HepG2 (cell line): Measurements from ENCODE around the gene LYPLA2. TPM values are rescaled to one million over a fixed set of nuclear protein-coding genes. Genes with fewer than 3 reads are reported as not detected.

ENCODE experiments used
- ARNT ChIP-seq: fragments of 450-650 bp; IDR thresholded peaks from 2 replicates; pipeline ENCODE4 v1.6.1; 2017
- ATF7 ChIP-seq, 2 experiments: fragments of 450-650 bp in 1 of 2; sonication (generic) in 1 of 2; formaldehyde crosslinking in 1 of 2; IDR thresholded peaks; 2 replicates each; pipeline versions ENCODE4 v1.4.0 to v1.6.1; 2016 to 2020; ENCODE audit warnings: antibody characterized with exemption in 1 of 2, mild to moderate bottlenecking in 1 of 2, missing genetic modification reagents in 1 of 2
- ETS1 ChIP-seq: sonication (generic); formaldehyde crosslinking; IDR thresholded peaks from 2 replicates; pipeline ENCODE4 v1.4.0; 2020; ENCODE audit warnings: missing genetic modification reagents
- ETV6 ChIP-seq: sonication (generic); formaldehyde crosslinking; conservative IDR thresholded peaks from 2 replicates; pipeline ENCODE4 v1.4.0; 2020; ENCODE audit warnings: missing genetic modification reagents
- GMEB1 ChIP-seq: sonication (generic); formaldehyde crosslinking; IDR thresholded peaks from 2 replicates; pipeline ENCODE4 v1.5.1; 2020; ENCODE audit warnings: missing genetic modification reagents, mild to moderate bottlenecking, borderline replicate concordance
- KLF11 ChIP-seq: IDR thresholded peaks from 2 replicates; pipeline ENCODE4 v1.6.1; 2016; ENCODE audit warnings: missing compliant biosample characterization
- SNAPC5 ChIP-seq: sonication (generic); formaldehyde crosslinking; IDR thresholded peaks from 2 replicates; pipeline ENCODE4 v1.8.1; 2023; ENCODE audit warnings: mild to moderate bottlenecking, missing genetic modification reagents, borderline replicate concordance
- THAP7 ChIP-seq: sonication (generic); formaldehyde crosslinking; IDR thresholded peaks from 2 replicates; pipeline ENCODE4 v1.8.1; 2023; ENCODE audit warnings: mild to moderate bottlenecking, missing genetic modification reagents
- ZBTB10 ChIP-seq: sonication (generic); formaldehyde crosslinking; IDR thresholded peaks from 2 replicates; pipeline ENCODE4 v1.4.0; 2020; ENCODE audit warnings: missing genetic modification reagents, borderline replicate concordance
- ZFP36L1 ChIP-seq: sonication (generic); formaldehyde crosslinking; IDR thresholded peaks from 2 replicates; pipeline ENCODE4 v1.8.0; 2022; ENCODE audit warnings: mild to moderate bottlenecking, missing genetic modification reagents, moderate library complexity
- ZNF136 ChIP-seq: sonication (generic); formaldehyde crosslinking; IDR thresholded peaks from 2 replicates; pipeline ENCODE4 v1.8.1; 2022; ENCODE audit warnings: low read depth, mild to moderate bottlenecking, moderate library complexity, missing genetic modification reagents
- ZNF24 ChIP-seq: fragments of 450-650 bp; IDR thresholded peaks from 2 replicates; pipeline ENCODE4 v1.6.1; 2017; ENCODE audit warnings: antibody characterized with exemption, mild to moderate bottlenecking
- ZNF33A ChIP-seq: sonication (generic); formaldehyde crosslinking; IDR thresholded peaks from 2 replicates; pipeline ENCODE4 v1.5.1; 2020; ENCODE audit warnings: missing genetic modification reagents, mild to moderate bottlenecking, moderate library complexity, borderline replicate concordance
- ZNF430 ChIP-seq: sonication (generic); formaldehyde crosslinking; IDR thresholded peaks from 2 replicates; pipeline ENCODE4 v1.9.0; 2021; ENCODE audit warnings: mild to moderate bottlenecking, missing genetic modification reagents
- ZNF562 ChIP-seq: sonication (generic); formaldehyde crosslinking; IDR thresholded peaks from 2 replicates; pipeline ENCODE4 v1.8.0; 2022; ENCODE audit warnings: missing genetic modification reagents, borderline replicate concordance
- ZNF597 ChIP-seq: sonication (generic); formaldehyde crosslinking; IDR thresholded peaks from 2 replicates; pipeline ENCODE4 v1.5.0; 2020; ENCODE audit warnings: missing genetic modification reagents
- ZNF607 ChIP-seq: sonication (generic); formaldehyde crosslinking; IDR thresholded peaks from 2 replicates; pipeline ENCODE4 v1.5.1; 2020; ENCODE audit warnings: missing genetic modification reagents, mild to moderate bottlenecking, borderline replicate concordance
- ZNF674 ChIP-seq: sonication (generic); formaldehyde crosslinking; IDR thresholded peaks from 2 replicates; pipeline ENCODE4 v1.5.0; 2020; ENCODE audit warnings: low read depth, mild to moderate bottlenecking, missing genetic modification reagents
- ZNF75D ChIP-seq: sonication (generic); formaldehyde crosslinking; IDR thresholded peaks from 2 replicates; pipeline ENCODE4 v1.8.1; 2023; ENCODE audit warnings: missing genetic modification reagents, mild to moderate bottlenecking, borderline replicate concordance
- ZNF772 ChIP-seq: sonication (generic); formaldehyde crosslinking; IDR thresholded peaks from 2 replicates; pipeline ENCODE4 v1.5.0; 2020; ENCODE audit warnings: mild to moderate bottlenecking, missing genetic modification reagents
- polyA plus RNA-seq, 8 experiments: library from polyadenylated mRNA; depleted of rRNA in 3 of 8; stranded (reverse) in 7 of 8; unstranded in 1 of 8; fragments of >200 nt; fragmentation: Illumina TruSeq in 4 of 8; extraction: Trizol in 4 of 8; gene quantifications; 2 replicates each; pipeline versions ENCODE4 v1.2.1 to v1.2.3, GENCODE V29; 2011 to 2016; ENCODE audit warnings: low read depth in 4 of 8, missing spikeins in 1 of 8, mixed read lengths in 1 of 8; ENCODE audit not compliant: insufficient read depth in 1 of 8
- total RNA-seq, 5 experiments: library from RNA; depleted of rRNA; stranded (reverse); fragments of >200 nt; fragmentation: Illumina TruSeq; extraction: Trizol; gene quantifications; 2 replicates each; pipeline ENCODE4 v1.2.3, GENCODE V29; 2016; ENCODE audit warnings: low read depth in 1 of 5

The LYPLA2 gene
- total and polyA plus RNA-seq, 2 of the 13 experiments (the other 11 are each of a cell fraction or from before 2014, with no cell fraction given): 72.1 to 73.2 TPM

- no peak for TF ChIP-seq GMEB1 (CRISPR knock-in tag)
- TF ChIP-seq ZNF430: no peak
- no peak for TF ChIP-seq KLF11 (CRISPR knock-in tag)
- TF ChIP-seq ZNF772 (CRISPR knock-in tag): no peak
- TF ChIP-seq ETS1 (CRISPR knock-in tag): no peak
- TF ChIP-seq ATF7 (IDR thresholded peaks at IDR 0.05): peak; percentile 92
- TF ChIP-seq ATF7 (CRISPR knock-in tag; IDR thresholded peaks at IDR 0.05): peak; percentile 91
- TF ChIP-seq ZNF75D (CRISPR knock-in tag): no peak
- no peak for TF ChIP-seq ARNT
- no peak for TF ChIP-seq ZFP36L1 (CRISPR knock-in tag)
- no peak for TF ChIP-seq THAP7
- TF ChIP-seq ETV6 (CRISPR knock-in tag): no peak
- no peak for TF ChIP-seq ZNF136 (CRISPR knock-in tag)
- TF ChIP-seq ZNF33A (CRISPR knock-in tag): no peak
- TF ChIP-seq ZNF607 (CRISPR knock-in tag): no peak
- no peak for TF ChIP-seq ZNF597
- no peak for TF ChIP-seq ZNF674 (CRISPR knock-in tag)
- TF ChIP-seq SNAPC5 (CRISPR knock-in tag): no peak
- TF ChIP-seq ZBTB10 (CRISPR knock-in tag): no peak
- no peak for TF ChIP-seq ZNF24
- TF ChIP-seq ZNF562 (CRISPR knock-in tag): no peak
Measured at GRCh38 chr1:23809751-23810171, 18.8 kb downstream of the LYPLA2 start (continued).
